HL-60 (cell line): ENCODE results near the gene AGXT2.

Source experiments
- DNase-seq, 2 experiments: peaks; one replicate each; pipeline ENCODE4 v3.0.0-alpha.2; 2010 to 2020; ENCODE audit warnings: low read depth in 1 of 2, low spot score in 1 of 2
- H3K27ac ChIP-seq: fragments of 250-450 bp; sonication (Bioruptor Pico); replicated peaks from 2 replicates; pipeline ENCODE4 v1.5.1; 2020; ENCODE audit warnings: mild to moderate bottlenecking, moderate library complexity
- H3K27me3 ChIP-seq: fragments of 250-450 bp; sonication (Bioruptor Pico); 2 replicates; pipeline ENCODE4 v1.5.1; 2021; ENCODE audit warnings: mild to moderate bottlenecking, moderate library complexity; ENCODE audit not compliant: insufficient read depth, poor library complexity, severe bottlenecking
- H3K4me3 ChIP-seq: replicated peaks from 2 replicates; pipeline ENCODE4 v1.5.1; 2011; ENCODE audit warnings: mild to moderate bottlenecking, control low read depth, low read length; ENCODE audit not compliant: insufficient read depth
- CTCF ChIP-seq: IDR thresholded peaks from one replicate; pipeline ENCODE4 v1.5.1; 2011; ENCODE audit warnings: low read length, control low read depth, inconsistent platforms; ENCODE audit not compliant: insufficient read depth
- GABPA ChIP-seq: IDR thresholded peaks from 2 replicates; pipeline ENCODE4 v1.6.1; 2012; ENCODE audit warnings: low read depth
- POLR2AphosphoS5 ChIP-seq: IDR thresholded peaks from 2 replicates; pipeline ENCODE4 v1.6.1; 2012; ENCODE audit warnings: low read depth
- REST ChIP-seq: IDR thresholded peaks from 2 replicates; pipeline ENCODE4 v1.6.1; 2012; ENCODE audit warnings: low read depth; ENCODE audit not compliant: insufficient replicate concordance
- SPI1 ChIP-seq: IDR thresholded peaks from 2 replicates; pipeline ENCODE4 v1.6.1; 2012; ENCODE audit warnings: low read depth, mild to moderate bottlenecking, borderline replicate concordance

The AGXT2 gene

GRCh38 chr5:35095366-35095765 lies 47.6 kb upstream of the AGXT2 start:
- TF ChIP-seq REST (no peak), CTCF (no peak), GABPA (no peak), POLR2AphosphoS5 (no peak), SPI1 (no peak)
- Histone ChIP-seq H3K4me3 (no peak overlapping the region), H3K27ac (no peak overlapping the region)

GRCh38 chr5:35094948-35095347 lies 47.2 kb upstream of the AGXT2 start:
- H3K27me3 ChIP-seq = no peaks in the 10 kb centered on the region
- H3K27ac ChIP-seq = no peak overlapping the region
- no peak for TF ChIP-seq REST
- no peak for TF ChIP-seq GABPA
- no peak for TF ChIP-seq CTCF
- TF ChIP-seq SPI1 = no peak
- no peak for TF ChIP-seq POLR2AphosphoS5
- no peak overlapping the region for H3K4me3 ChIP-seq
- no peak for DNase-seq

More at GRCh38 chr5:35095366-35095765, 47.6 kb upstream of the AGXT2 start:
- DNase-seq = no peak
- H3K27me3 ChIP-seq = no peaks in the 10 kb centered on the region

- Histone ChIP-seq H3K4me3 (no peak overlapping the region), H3K27me3 (no peaks in the 10 kb centered on the region), H3K27ac (no peak overlapping the region)
- TF ChIP-seq REST = no peak
- no peak for DNase-seq
Measured at GRCh38 chr5:35092703-35093102, 45.0 kb upstream of the AGXT2 start.

- no peak for TF ChIP-seq POLR2AphosphoS5
- TF ChIP-seq REST = no peak
- TF ChIP-seq CTCF = no peak
- no peak for DNase-seq
- H3K27ac ChIP-seq = no peak overlapping the region
- H3K4me3 ChIP-seq = no peak overlapping the region
- H3K27me3 ChIP-seq = no peaks in the 10 kb centered on the region
Measured at GRCh38 chr5:35091704-35092103, 44.0 kb upstream of the AGXT2 start.
